Hepatocyte (in vitro differentiated cells): ENCODE results near the gene KIAA0408. TPM values are rescaled to one million over a fixed set of nuclear protein-coding genes. Genes with fewer than 3 reads are reported as not detected.
"Not testable (repeated sequence)": the region's sequence is repeated elsewhere in the genome, so short reads cannot be mapped to it uniquely, and the experiment has no call there.

Experiments used
- DNase-seq: peaks from one replicate; pipeline ENCODE4 v3.0.0-alpha.2; 2016; ENCODE audit warnings: low spot score
- H2AFZ ChIP-seq: fragments of 200-600 bp; sonication (generic); 2 replicates; pipeline ENCODE4 v1.6.0; 2016; ENCODE audit warnings: antibody characterized with exemption, mild to moderate bottlenecking
- H3K27ac ChIP-seq: fragments of 200-600 bp; sonication (generic); 2 replicates; pipeline ENCODE4 v1.5.1; 2016; ENCODE audit warnings: mild to moderate bottlenecking
- H3K27me3 ChIP-seq: fragments of 200-600 bp; sonication (generic); 2 replicates; pipeline ENCODE4 v1.6.1; 2016
- H3K36me3 ChIP-seq: fragments of 200-600 bp; sonication (generic); replicated peaks from 2 replicates; pipeline ENCODE4 v1.5.1; 2016; ENCODE audit warnings: low read depth; ENCODE audit not compliant: insufficient read depth
- H3K4me1 ChIP-seq: fragments of 200-600 bp; sonication (generic); 2 replicates; pipeline ENCODE4 v1.5.1; 2016; ENCODE audit warnings: mild to moderate bottlenecking, moderate library complexity; ENCODE audit not compliant: insufficient read depth
- H3K4me2 ChIP-seq: fragments of 200-600 bp; sonication (generic); 2 replicates; pipeline ENCODE4 v1.6.0; 2016
- H3K4me3 ChIP-seq: fragments of 200-600 bp; sonication (generic); 2 replicates; pipeline ENCODE4 v1.5.1; 2016; ENCODE audit warnings: mild to moderate bottlenecking
- H3K79me2 ChIP-seq: fragments of 200-600 bp; sonication (generic); 2 replicates; pipeline ENCODE4 v1.6.0; 2017; ENCODE audit warnings: mild to moderate bottlenecking
- H3K9me2 ChIP-seq: fragments of 200-600 bp; sonication (generic); replicated peaks from 2 replicates; pipeline ENCODE4 v1.6.0; 2017; ENCODE audit warnings: mild to moderate bottlenecking; ENCODE audit not compliant: insufficient read depth
- H3K9me3 ChIP-seq: fragments of 200-600 bp; sonication (generic); 2 replicates; pipeline ENCODE4 v1.5.1; 2016; ENCODE audit warnings: low read depth, mild to moderate bottlenecking
- H4K20me1 ChIP-seq: fragments of 200-600 bp; sonication (generic); 2 replicates; pipeline ENCODE4 v1.6.0; 2016; ENCODE audit warnings: mild to moderate bottlenecking; ENCODE audit not compliant: insufficient read depth, poor library complexity, severe bottlenecking
- EZH2 ChIP-seq: fragments of 200-600 bp; sonication (generic); IDR thresholded peaks from 2 replicates; pipeline ENCODE4 v1.6.1; 2016; ENCODE audit warnings: antibody characterized with exemption, mild to moderate bottlenecking, borderline replicate concordance
- EZH2phosphoT487 ChIP-seq: fragments of 200-600 bp; sonication (generic); IDR thresholded peaks from one replicate; pipeline ENCODE4 v1.6.1; 2018; ENCODE audit warnings: antibody characterized with exemption, mild to moderate bottlenecking, low read depth, moderate library complexity; ENCODE audit not compliant: unreplicated experiment, severe bottlenecking
- WGBS: methylation state at CpG from one replicate; pipeline ENCODE4 v1.1.6; 2016; ENCODE audit warnings: low lambda C conversion rate; ENCODE audit errors: missing lambda C conversion rate; 5-methylcytosine and 5-hydroxymethylcytosine counted together
- polyA plus RNA-seq: library from polyadenylated mRNA; unstranded; fragments of >200 nt; fragmentation: Nextera tagmentation; extraction: Ambion mirVana; gene quantifications from 2 replicates; pipeline ENCODE4 v1.2.1, GENCODE V29; 2016
- total RNA-seq: library from RNA; depleted of rRNA; stranded (reverse); fragments of >200 nt; gene quantifications from 2 replicates; pipeline ENCODE4 v1.2.3, GENCODE V29; 2014
- TF ChIP-seq, protein P1 (sequence below): fragments of 200-600 bp; sonication (generic); IDR thresholded peaks from 2 replicates; pipeline ENCODE4 v1.5.1; 2016; ENCODE audit warnings: antibody characterized with exemption, mild to moderate bottlenecking; ENCODE audit not compliant: poor library complexity

Gene KIAA0408
- total and polyA plus RNA-seq, 2 experiments from 2014 or later: 2.1 to 7.4 TPM

DNA sequence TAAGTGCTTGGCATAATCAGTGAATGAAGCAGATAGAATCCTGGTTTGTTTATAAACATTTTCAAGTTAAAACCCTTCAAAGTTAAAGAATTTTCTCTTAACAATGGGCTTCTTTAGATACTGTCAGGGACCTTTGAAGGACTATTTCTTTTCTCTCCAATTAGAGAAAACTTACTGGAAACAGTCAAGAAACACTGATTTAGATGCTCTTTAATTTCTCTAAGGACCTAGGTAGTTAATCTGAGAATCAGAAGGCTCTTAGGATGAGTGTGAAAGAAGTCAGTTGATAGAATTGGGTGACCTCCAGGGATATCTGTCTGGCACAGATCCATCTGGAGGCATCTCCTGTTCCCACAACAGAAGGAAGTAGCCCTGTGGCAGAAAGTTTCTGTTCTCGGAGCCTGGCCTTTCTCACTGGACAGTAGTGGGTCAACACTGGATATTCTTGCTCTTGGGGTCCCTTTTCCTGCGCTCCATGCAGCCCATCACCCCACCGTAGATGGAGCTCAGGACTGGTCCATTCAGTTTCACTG is 22.5 kb downstream of the KIAA0408 start:
- WGBS: 87% methylated on average over 3 of the region's 3 CpGs
- Histone ChIP-seq H4K20me1 (no peaks in the 10 kb centered on the region), H3K27me3 (no peaks in the 10 kb centered on the region), H3K4me2 (no peak overlapping the region), H3K9me2 (no peaks in the 10 kb centered on the region), H2AFZ (no peak overlapping the region), H3K4me1 (no peaks in the 10 kb centered on the region), H3K4me3 (no peak overlapping the region), H3K79me2 (no peaks in the 10 kb centered on the region), H3K36me3 (no peaks in the 10 kb centered on the region), H3K9me3 (no peaks in the 10 kb centered on the region), H3K27ac (no peak overlapping the region)
- no peak for DNase-seq
- TF ChIP-seq EZH2phosphoT487 (no peak), EZH2 (no peak)
- TF ChIP-seq, protein P1, sequence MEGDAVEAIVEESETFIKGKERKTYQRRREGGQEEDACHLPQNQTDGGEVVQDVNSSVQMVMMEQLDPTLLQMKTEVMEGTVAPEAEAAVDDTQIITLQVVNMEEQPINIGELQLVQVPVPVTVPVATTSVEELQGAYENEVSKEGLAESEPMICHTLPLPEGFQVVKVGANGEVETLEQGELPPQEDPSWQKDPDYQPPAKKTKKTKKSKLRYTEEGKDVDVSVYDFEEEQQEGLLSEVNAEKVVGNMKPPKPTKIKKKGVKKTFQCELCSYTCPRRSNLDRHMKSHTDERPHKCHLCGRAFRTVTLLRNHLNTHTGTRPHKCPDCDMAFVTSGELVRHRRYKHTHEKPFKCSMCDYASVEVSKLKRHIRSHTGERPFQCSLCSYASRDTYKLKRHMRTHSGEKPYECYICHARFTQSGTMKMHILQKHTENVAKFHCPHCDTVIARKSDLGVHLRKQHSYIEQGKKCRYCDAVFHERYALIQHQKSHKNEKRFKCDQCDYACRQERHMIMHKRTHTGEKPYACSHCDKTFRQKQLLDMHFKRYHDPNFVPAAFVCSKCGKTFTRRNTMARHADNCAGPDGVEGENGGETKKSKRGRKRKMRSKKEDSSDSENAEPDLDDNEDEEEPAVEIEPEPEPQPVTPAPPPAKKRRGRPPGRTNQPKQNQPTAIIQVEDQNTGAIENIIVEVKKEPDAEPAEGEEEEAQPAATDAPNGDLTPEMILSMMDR: no peak

DNA sequence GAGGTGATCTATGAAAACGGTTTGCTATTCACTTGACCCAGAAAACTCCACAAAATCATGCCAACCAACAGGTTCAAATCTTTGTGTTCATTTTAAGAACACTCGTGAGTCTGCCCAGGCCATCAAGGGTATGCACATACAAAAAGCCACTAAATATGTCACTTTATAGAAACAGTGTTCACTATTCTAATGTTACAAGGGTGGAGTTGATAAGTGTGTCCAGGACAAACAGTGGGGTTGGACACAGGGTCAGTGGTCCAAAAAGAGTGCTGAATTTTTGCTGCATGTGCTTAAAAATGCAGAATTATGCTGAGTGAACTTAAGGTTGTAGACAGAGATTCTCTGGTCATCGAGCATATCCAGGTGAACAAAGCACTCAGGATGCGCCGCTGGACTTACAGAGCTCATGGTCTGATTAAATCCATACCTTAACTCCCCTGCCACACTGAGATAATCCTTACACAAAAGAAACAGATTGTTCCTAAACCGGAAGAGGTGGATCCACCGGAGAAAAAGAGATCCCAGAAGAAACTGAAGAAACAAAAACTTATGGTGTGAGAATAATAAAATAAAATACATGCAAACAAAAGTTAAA is 23.5 kb downstream of the KIAA0408 start:
- H3K4me3 ChIP-seq: no peak overlapping the region
- H2AFZ ChIP-seq: no peak overlapping the region
- no peak for TF ChIP-seq EZH2phosphoT487
- TF ChIP-seq, protein P1: no peak
- TF ChIP-seq EZH2: no peak
- H3K27me3 ChIP-seq: no peaks in the 10 kb centered on the region
- WGBS: 81% methylated on average over 7 of the region's 7 CpGs
- no peak for DNase-seq
- no peaks in the 10 kb centered on the region for H4K20me1 ChIP-seq
- no peaks in the 10 kb centered on the region for H3K4me1 ChIP-seq
- no peak overlapping the region for H3K4me2 ChIP-seq
- H3K9me2 ChIP-seq: no peaks in the 10 kb centered on the region
- H3K27ac ChIP-seq: no peak overlapping the region
- no peaks in the 10 kb centered on the region for H3K36me3 ChIP-seq
- H3K79me2 ChIP-seq: no peaks in the 10 kb centered on the region
- no peaks in the 10 kb centered on the region for H3K9me3 ChIP-seq

DNA sequence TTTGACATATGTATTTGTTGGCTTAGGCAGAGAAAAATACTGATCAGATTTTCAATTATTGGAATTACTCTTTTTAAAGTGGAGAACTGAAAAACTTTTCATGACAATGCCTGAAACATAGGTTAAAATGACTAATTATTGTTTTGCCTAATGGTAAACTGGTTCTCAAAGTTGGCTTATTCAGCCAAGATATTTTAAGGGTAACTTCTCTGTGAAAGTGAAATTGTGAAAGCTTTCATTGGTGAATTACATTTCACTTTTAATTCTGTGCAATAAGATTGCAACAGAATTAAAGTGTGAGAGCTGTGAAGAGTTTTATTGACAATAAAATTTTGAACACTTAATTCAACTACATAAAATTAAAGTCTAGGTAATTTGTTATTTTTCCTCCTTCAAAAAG is 24.5 kb downstream of the KIAA0408 start:
- Histone ChIP-seq H3K79me2 (no peaks in the 10 kb centered on the region), H2AFZ (no peak overlapping the region), H3K4me1 (no peaks in the 10 kb centered on the region), H3K9me2 (no peaks in the 10 kb centered on the region), H3K36me3 (no peaks in the 10 kb centered on the region), H4K20me1 (no peaks in the 10 kb centered on the region), H3K4me2 (no peak overlapping the region), H3K27ac (no peak overlapping the region), H3K27me3 (no peaks in the 10 kb centered on the region), H3K4me3 (no peak overlapping the region), H3K9me3 (no peaks in the 10 kb centered on the region)
- no peak for DNase-seq
- TF ChIP-seq EZH2phosphoT487: no peak
- no peak for TF ChIP-seq EZH2
- TF ChIP-seq, protein P1: no peak

DNA sequence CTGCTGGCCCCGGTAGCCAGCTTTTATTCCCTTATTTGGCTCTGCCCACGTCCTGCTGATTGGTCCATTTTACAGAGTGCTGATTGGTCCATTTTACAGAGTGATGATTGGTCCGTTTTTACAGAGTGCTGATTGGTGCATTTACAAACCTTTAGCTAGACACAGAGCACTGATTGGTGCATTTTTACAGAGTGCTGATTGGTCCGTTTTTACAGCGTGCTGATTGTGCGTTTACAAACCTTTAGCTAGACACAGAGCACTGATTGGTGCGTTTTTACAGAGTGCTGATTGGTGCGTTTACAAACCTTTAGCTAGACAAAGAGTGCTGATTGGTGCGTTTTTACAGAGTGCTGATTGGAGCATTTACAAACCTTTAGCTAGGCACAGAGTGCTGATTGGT is 30.6 kb downstream of the KIAA0408 start:
- H3K79me2 ChIP-seq, H3K4me1 ChIP-seq, H3K27ac ChIP-seq, H3K9me2 ChIP-seq, H3K9me3 ChIP-seq, H3K36me3 ChIP-seq, DNase-seq, H3K4me3 ChIP-seq, H3K4me2 ChIP-seq, H2AFZ ChIP-seq, H3K27me3 ChIP-seq, H4K20me1 ChIP-seq: not testable (repeated sequence)
- WGBS: 83% methylated on average over 9 of the region's 9 CpGs
